Smooth muscle cell (in vitro differentiated cells): ENCODE results near the gene CMTM2. TPM values are rescaled to one million over a fixed set of nuclear protein-coding genes. Genes with fewer than 3 reads are reported as not detected.

Experiments
- DNase-seq: peaks from one replicate; lab custom pipeline; 2025; ENCODE audit not compliant: unreplicated experiment; lab: John Stamatoyannopoulos, UW
- H2AFZ ChIP-seq: fragments of 200-600 bp; sonication (generic); 2 replicates; pipeline ENCODE4 v1.6.0; 2016; ENCODE audit warnings: antibody characterized with exemption, low read depth, mild to moderate bottlenecking
- H3F3A ChIP-seq: fragments of 200-600 bp; sonication (generic); 2 replicates; pipeline ENCODE4 v1.6.0; 2017; ENCODE audit warnings: antibody characterized with exemption, low read depth
- H3K27ac ChIP-seq: fragments of 200-600 bp; sonication (generic); 2 replicates; pipeline ENCODE4 v1.5.1; 2016; ENCODE audit warnings: low read depth, mild to moderate bottlenecking
- H3K27me3 ChIP-seq: fragments of 200-600 bp; sonication (generic); 2 replicates; pipeline ENCODE4 v1.6.1; 2016; ENCODE audit warnings: low read depth, mild to moderate bottlenecking
- H3K36me3 ChIP-seq: fragments of 200-600 bp; sonication (generic); 2 replicates; pipeline ENCODE4 v1.5.1; 2016; ENCODE audit warnings: low read depth
- H3K4me1 ChIP-seq: fragments of 200-600 bp; sonication (generic); 2 replicates; pipeline ENCODE4 v1.5.1; 2016; ENCODE audit warnings: low read depth
- H3K4me2 ChIP-seq: fragments of 200-600 bp; sonication (generic); 2 replicates; pipeline ENCODE4 v1.6.0; 2016; ENCODE audit warnings: mild to moderate bottlenecking
- H3K4me3 ChIP-seq: fragments of 200-600 bp; sonication (generic); 2 replicates; pipeline ENCODE4 v1.5.1; 2016; ENCODE audit warnings: mild to moderate bottlenecking
- H3K79me2 ChIP-seq: fragments of 200-600 bp; sonication (generic); 2 replicates; pipeline ENCODE4 v1.6.0; 2016; ENCODE audit warnings: low read depth, mild to moderate bottlenecking
- H3K9ac ChIP-seq: fragments of 200-600 bp; sonication (generic); 2 replicates; pipeline ENCODE4 v1.6.0; 2016; ENCODE audit warnings: low read depth
- H3K9me3 ChIP-seq: fragments of 200-600 bp; sonication (generic); replicated peaks from 2 replicates; pipeline ENCODE4 v1.5.1; 2016; ENCODE audit warnings: low read depth
- H4K20me1 ChIP-seq: fragments of 200-600 bp; sonication (generic); 2 replicates; pipeline ENCODE4 v1.6.0; 2016; ENCODE audit warnings: low read depth
- WGBS: methylation state at CpG from one replicate; pipeline ENCODE4 v1.1.7; 2016; ENCODE audit warnings: low lambda C conversion rate; 5-methylcytosine and 5-hydroxymethylcytosine counted together
- polyA plus RNA-seq: library from polyadenylated mRNA; unstranded; fragments of >200 nt; fragmentation: Nextera tagmentation; extraction: Ambion mirVana; gene quantifications from 2 replicates; pipeline ENCODE4 v1.2.1, GENCODE V29; 2016
- total RNA-seq: library from RNA; depleted of rRNA; stranded (reverse); fragments of >200 nt; gene quantifications from 2 replicates; pipeline ENCODE4 v1.2.3, GENCODE V29; 2014
- TF ChIP-seq, protein P1 (sequence below): fragments of 200-600 bp; sonication (generic); IDR thresholded peaks from 2 replicates; pipeline ENCODE4 v1.5.1; 2017; ENCODE audit warnings: borderline replicate concordance, mild to moderate bottlenecking, antibody characterized with exemption; ENCODE audit not compliant: insufficient read depth, poor library complexity, severe bottlenecking

Gene CMTM2
- total and polyA plus RNA-seq, 2 experiments from 2014 or later: not detected

GRCh38 chr16:66616169-66616568 is 36.9 kb downstream of the CMTM2 start:
- H3K4me2 ChIP-seq: no peak overlapping the region
- no peaks in the 10 kb centered on the region for H3K36me3 ChIP-seq
- H3K9me3 ChIP-seq: no peaks in the 10 kb centered on the region
- H3K27me3 ChIP-seq: no peaks in the 10 kb centered on the region
- no peak overlapping the region for H3K27ac ChIP-seq
- no peak overlapping the region for H3K4me3 ChIP-seq
- DNase-seq: no peak
- H3K79me2 ChIP-seq: no peaks in the 10 kb centered on the region
- H3K9ac ChIP-seq: no peak overlapping the region
- peaks cover 25% of the 10 kb centered on the region for H3K4me1 ChIP-seq
- 93% methylated on average over 4 of the region's 4 CpGs for WGBS
- H4K20me1 ChIP-seq: peaks cover 18% of the 10 kb centered on the region
- H3F3A ChIP-seq: no peaks in the 10 kb centered on the region
- H2AFZ ChIP-seq: no peak overlapping the region
- TF ChIP-seq, protein P1, sequence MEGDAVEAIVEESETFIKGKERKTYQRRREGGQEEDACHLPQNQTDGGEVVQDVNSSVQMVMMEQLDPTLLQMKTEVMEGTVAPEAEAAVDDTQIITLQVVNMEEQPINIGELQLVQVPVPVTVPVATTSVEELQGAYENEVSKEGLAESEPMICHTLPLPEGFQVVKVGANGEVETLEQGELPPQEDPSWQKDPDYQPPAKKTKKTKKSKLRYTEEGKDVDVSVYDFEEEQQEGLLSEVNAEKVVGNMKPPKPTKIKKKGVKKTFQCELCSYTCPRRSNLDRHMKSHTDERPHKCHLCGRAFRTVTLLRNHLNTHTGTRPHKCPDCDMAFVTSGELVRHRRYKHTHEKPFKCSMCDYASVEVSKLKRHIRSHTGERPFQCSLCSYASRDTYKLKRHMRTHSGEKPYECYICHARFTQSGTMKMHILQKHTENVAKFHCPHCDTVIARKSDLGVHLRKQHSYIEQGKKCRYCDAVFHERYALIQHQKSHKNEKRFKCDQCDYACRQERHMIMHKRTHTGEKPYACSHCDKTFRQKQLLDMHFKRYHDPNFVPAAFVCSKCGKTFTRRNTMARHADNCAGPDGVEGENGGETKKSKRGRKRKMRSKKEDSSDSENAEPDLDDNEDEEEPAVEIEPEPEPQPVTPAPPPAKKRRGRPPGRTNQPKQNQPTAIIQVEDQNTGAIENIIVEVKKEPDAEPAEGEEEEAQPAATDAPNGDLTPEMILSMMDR: no peak

GRCh38 chr16:66616592-66616991 is 37.3 kb downstream of the CMTM2 start:
- peaks cover 14% of the 10 kb centered on the region for H4K20me1 ChIP-seq
- H3K4me3 ChIP-seq: no peak overlapping the region
- no peak overlapping the region for H3K4me2 ChIP-seq
- no peak overlapping the region for H2AFZ ChIP-seq
- no peaks in the 10 kb centered on the region for H3K79me2 ChIP-seq
- WGBS: 76% methylated on average over 9 of the region's 9 CpGs
- no peak overlapping the region for H3K27ac ChIP-seq
- no peak overlapping the region for H3K9ac ChIP-seq
- DNase-seq: no peak
- H3F3A ChIP-seq: no peaks in the 10 kb centered on the region
- no peaks in the 10 kb centered on the region for H3K36me3 ChIP-seq
- no peaks in the 10 kb centered on the region for H3K27me3 ChIP-seq
- no peaks in the 10 kb centered on the region for H3K9me3 ChIP-seq
- TF ChIP-seq, protein P1: no peak
- peaks cover 25% of the 10 kb centered on the region for H3K4me1 ChIP-seq

- Histone ChIP-seq H3K4me2 (no peak overlapping the region), H3F3A (no peaks in the 10 kb centered on the region), H3K9me3 (no peaks in the 10 kb centered on the region), H3K27me3 (no peaks in the 10 kb centered on the region), H4K20me1 (peaks cover 10% of the 10 kb centered on the region), H3K36me3 (no peaks in the 10 kb centered on the region), H3K9ac (no peak overlapping the region), H3K4me1 (peaks cover 25% of the 10 kb centered on the region), H3K27ac (peak overlapping the region; percentile 84), H2AFZ (no peak overlapping the region), H3K79me2 (no peaks in the 10 kb centered on the region), H3K4me3 (no peak overlapping the region)
- DNase-seq: no peak
- WGBS: 90% methylated on average over 2 of the region's 2 CpGs
- TF ChIP-seq, protein P1: no peak
These were observed 37.8 kb downstream of the CMTM2 start for GRCh38 chr16:66617010-66617434.

DNA sequence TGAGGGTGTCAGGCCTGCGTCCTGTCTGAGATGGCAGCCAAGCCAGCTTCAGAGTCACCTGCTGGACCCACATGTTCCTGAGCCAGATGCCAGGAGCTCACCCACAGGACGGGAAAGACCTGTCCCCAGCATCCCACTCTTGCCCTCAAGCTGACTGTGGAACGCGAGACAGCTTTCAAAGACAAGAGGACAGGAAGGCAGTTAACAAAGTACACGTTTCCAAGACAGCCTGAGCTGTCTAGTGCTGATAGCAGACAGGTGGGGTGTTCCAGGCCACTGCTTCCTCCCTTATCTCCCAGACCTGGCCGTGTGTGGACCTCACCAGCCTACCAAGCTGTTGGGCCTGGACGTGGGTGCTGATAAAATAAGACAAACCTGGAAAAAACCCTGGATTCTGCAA is 38.5 kb downstream of the CMTM2 start:
- Histone ChIP-seq H4K20me1 (peaks cover 10% of the 10 kb centered on the region), H3K36me3 (no peaks in the 10 kb centered on the region), H3K9me3 (no peaks in the 10 kb centered on the region), H3K27me3 (no peaks in the 10 kb centered on the region), H3K4me2 (peak overlapping the region; percentile 71), H3K4me3 (no peak overlapping the region), H3K27ac (peak overlapping the region; percentile 84), H3K79me2 (no peaks in the 10 kb centered on the region), H3K4me1 (peaks cover 25% of the 10 kb centered on the region), H3F3A (no peaks in the 10 kb centered on the region), H2AFZ (no peak overlapping the region), H3K9ac (no peak overlapping the region)
- DNase-seq: no peak
- TF ChIP-seq, protein P1: no peak
- WGBS: 65% methylated on average over 7 of the region's 7 CpGs
